Mesenchymal stem cell (in vitro differentiated cells and primary cell): Measurements from ENCODE around the gene ELAPOR2.
A peak's percentile ranks its signal among the peaks of the same experiment; 100 is the strongest.

Experiments
- DNase-seq: peaks from one replicate; pipeline ENCODE4 v3.0.0-alpha.2; 2013
- H2AFZ ChIP-seq: one replicate; pipeline ENCODE4 v1.6.1; 2013; ENCODE audit warnings: low read depth, mild to moderate bottlenecking, control low read depth, inconsistent platforms, low read length, moderate library complexity
- H2AK5ac ChIP-seq: 2 replicates; pipeline ENCODE4 v1.6.1; 2013; ENCODE audit warnings: low read length, moderate library complexity, mild to moderate bottlenecking, inconsistent platforms; ENCODE audit not compliant: severe bottlenecking
- H2BK120ac ChIP-seq: one replicate; pipeline ENCODE4 v1.6.1; 2013; ENCODE audit warnings: low read depth, mild to moderate bottlenecking, inconsistent platforms, low read length, moderate library complexity
- H2BK12ac ChIP-seq, 2 experiments: one replicate each; pipeline ENCODE4 v1.6.1; 2013; ENCODE audit warnings: inconsistent platforms in 2 of 2, low read length in 2 of 2, mild to moderate bottlenecking in 2 of 2, moderate library complexity in 2 of 2, control low read depth in 1 of 2
- H2BK15ac ChIP-seq: one replicate; pipeline ENCODE4 v1.6.1; 2013; ENCODE audit warnings: mild to moderate bottlenecking, low read depth, inconsistent platforms; ENCODE audit not compliant: poor library complexity, severe bottlenecking
- H2BK5ac ChIP-seq: 2 replicates; pipeline ENCODE4 v1.6.1; 2013; ENCODE audit warnings: low read depth, mild to moderate bottlenecking, low read length, control low read depth, inconsistent platforms; ENCODE audit not compliant: poor library complexity, severe bottlenecking
- H3K14ac ChIP-seq, 2 experiments: one replicate each; pipeline ENCODE4 v1.6.1; 2013; ENCODE audit warnings: inconsistent platforms in 2 of 2, low read length in 2 of 2, control low read depth in 1 of 2, mild to moderate bottlenecking in 1 of 2, moderate library complexity in 1 of 2
- H3K18ac ChIP-seq, 2 experiments: one replicate each; pipeline ENCODE4 v1.6.1; 2013; ENCODE audit warnings: inconsistent platforms in 2 of 2, low read length in 2 of 2, control low read depth in 1 of 2, low read depth in 1 of 2, mild to moderate bottlenecking in 1 of 2
- H3K23ac ChIP-seq, 2 experiments: one replicate each; pipeline ENCODE4 v1.6.1; 2013; ENCODE audit warnings: inconsistent platforms in 2 of 2, low read length in 2 of 2, mild to moderate bottlenecking in 2 of 2, moderate library complexity in 2 of 2, control low read depth in 1 of 2
- H3K27ac ChIP-seq: 2 replicates; pipeline ENCODE4 v1.5.1; 2013; ENCODE audit warnings: mild to moderate bottlenecking, moderate library complexity, low read length, control low read depth, inconsistent platforms; ENCODE audit not compliant: poor library complexity, severe bottlenecking
- H3K27me3 ChIP-seq, 2 experiments: 2 replicates each; pipeline versions ENCODE4 v1.6.1 to v1.7.0; 2013; ENCODE audit warnings: low read length in 2 of 2, mild to moderate bottlenecking in 2 of 2, moderate library complexity in 2 of 2, control low read depth in 1 of 2, inconsistent platforms in 1 of 2; ENCODE audit not compliant: control insufficient read depth in 1 of 2, insufficient read depth in 1 of 2
- H3K36me3 ChIP-seq, 2 experiments: 2 replicates each; pipeline versions ENCODE4 v1.6.1 to v1.7.0; 2013; ENCODE audit warnings: low read length in 2 of 2, control low read depth in 1 of 2, inconsistent platforms in 1 of 2, low read depth in 1 of 2, mild to moderate bottlenecking in 1 of 2; ENCODE audit not compliant: insufficient read depth in 2 of 2, control insufficient read depth in 1 of 2
- H3K4ac ChIP-seq, 2 experiments: one replicate each; pipeline ENCODE4 v1.6.1; 2013; ENCODE audit warnings: inconsistent platforms in 2 of 2, low read length in 2 of 2, mild to moderate bottlenecking in 2 of 2, moderate library complexity in 2 of 2, control low read depth in 1 of 2, low read depth in 1 of 2
- H3K4me1 ChIP-seq: 2 replicates; pipeline ENCODE4 v1.6.1; 2013; ENCODE audit warnings: low read depth, low read length, control low read depth; ENCODE audit not compliant: control insufficient read depth, insufficient read depth
- H3K4me2 ChIP-seq: 2 replicates; pipeline ENCODE4 v1.6.1; 2013; ENCODE audit warnings: low read length, mild to moderate bottlenecking, inconsistent platforms; ENCODE audit not compliant: poor library complexity, severe bottlenecking
- H3K4me3 ChIP-seq, 2 experiments: 2 replicates each; pipeline versions ENCODE4 v1.5.1 to v1.7.0; 2013; ENCODE audit warnings: low read length in 2 of 2, mild to moderate bottlenecking in 2 of 2, control low read depth in 1 of 2, low read depth in 1 of 2; ENCODE audit not compliant: insufficient read depth in 1 of 2
- H3K79me1 ChIP-seq: replicated peaks from 2 replicates; pipeline ENCODE4 v1.6.1; 2013; ENCODE audit warnings: mild to moderate bottlenecking, control low read depth, low read length, inconsistent platforms; ENCODE audit not compliant: poor library complexity, severe bottlenecking
- H3K9ac ChIP-seq: 2 replicates; pipeline ENCODE4 v1.7.0; 2013; ENCODE audit warnings: mild to moderate bottlenecking, low read length, moderate library complexity
- H3K9me3 ChIP-seq: 2 replicates; pipeline ENCODE4 v1.7.0; 2013; ENCODE audit warnings: mild to moderate bottlenecking, low read length; ENCODE audit not compliant: control insufficient read depth
- H4K8ac ChIP-seq: one replicate; pipeline ENCODE4 v1.6.1; 2013; ENCODE audit warnings: inconsistent platforms, mild to moderate bottlenecking, low read length, moderate library complexity
- H4K91ac ChIP-seq: one replicate; pipeline ENCODE4 v1.6.1; 2013; ENCODE audit warnings: mild to moderate bottlenecking, low read length, inconsistent platforms
- WGBS: methylation state at CpG from one replicate; pipeline ENCODE4 v1.1.7; 2013; ENCODE audit warnings: mixed read lengths; 5-methylcytosine and 5-hydroxymethylcytosine counted together

The ELAPOR2 gene

DNA sequence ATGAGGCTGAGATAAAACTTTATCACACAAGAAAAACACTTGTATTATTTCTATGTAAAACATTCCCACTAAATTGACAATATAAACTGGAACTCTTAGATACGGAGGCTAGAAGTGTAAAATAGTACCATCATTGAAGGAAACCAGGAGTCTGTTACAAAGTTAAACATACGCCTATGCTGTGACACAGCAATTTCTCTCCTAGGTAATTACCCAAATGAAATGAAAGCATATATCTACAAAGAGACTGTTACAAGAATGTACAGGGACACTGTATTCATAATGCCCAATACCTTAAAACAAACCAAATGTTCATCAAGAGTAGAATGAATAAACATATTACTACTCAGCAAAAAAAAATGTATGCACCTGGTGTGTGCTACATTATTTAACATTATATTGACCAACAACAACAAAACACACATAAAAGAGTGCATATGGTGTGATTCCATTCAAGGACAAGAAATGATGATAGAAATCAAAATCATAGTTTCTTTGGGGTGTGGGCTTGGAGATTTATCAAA, 33.2 kb upstream of the ELAPOR2 start:
- Histone ChIP-seq H3K9me3 (no peaks in the 10 kb centered on the region), H3K36me3 (no peaks in the 10 kb centered on the region), H3K4me1 (no peaks in the 10 kb centered on the region), H3K14ac (no peak overlapping the region), H3K4me2 (no peak overlapping the region), H4K8ac (no peak overlapping the region), H2BK5ac (no peak overlapping the region), H3K4ac (no peak overlapping the region), H3K23ac (no peak overlapping the region), H3K4me3 (no peak overlapping the region), H3K18ac (no peak overlapping the region), H2AK5ac (no peak overlapping the region), H4K91ac (no peak overlapping the region), H2BK12ac (no peak overlapping the region), H3K27me3 (no peaks in the 10 kb centered on the region), H2AFZ (no peak overlapping the region), H3K9ac (no peak overlapping the region), H3K79me1 (no peaks in the 10 kb centered on the region), H2BK15ac (no peak overlapping the region), H2BK120ac (no peak overlapping the region), H3K27ac (no peak overlapping the region)
- DNase-seq = no peak
- WGBS = 100% methylated on average over 1 of the region's 2 CpGs

DNA sequence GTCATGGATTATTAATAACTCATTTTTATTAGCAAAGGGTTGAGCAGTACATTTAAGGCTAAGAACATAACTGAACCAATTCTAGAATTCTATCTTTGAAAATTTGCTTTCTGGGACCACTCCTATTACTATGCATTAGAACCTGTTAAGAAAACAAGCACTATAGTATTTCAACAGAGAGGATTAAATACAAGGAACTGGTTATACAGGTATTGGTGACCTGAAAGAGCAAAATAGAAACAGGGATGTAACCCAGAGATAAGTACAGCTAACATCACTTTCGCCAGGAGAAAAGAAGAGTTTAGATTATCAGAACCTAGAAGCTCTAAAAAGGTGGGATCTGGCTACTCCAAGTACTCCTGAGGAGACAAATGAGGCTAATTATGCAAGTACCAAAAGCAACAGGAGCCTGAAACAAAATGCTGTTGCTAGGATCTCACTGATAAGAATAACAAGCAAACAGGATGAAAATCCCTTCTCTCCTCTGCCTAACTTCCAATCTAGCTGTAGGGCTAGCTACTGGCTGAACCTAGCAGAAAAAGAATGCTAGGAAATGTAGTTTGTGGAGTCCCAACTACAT, 32.1 kb upstream of the ELAPOR2 start:
- Histone ChIP-seq H3K4ac (no peak overlapping the region), H4K91ac (no peak overlapping the region)

GRCh38 chr7:87083865-87084519, 24.5 kb upstream of the ELAPOR2 start:
- Histone ChIP-seq H3K9me3 (no peaks in the 10 kb centered on the region), H3K14ac (no peak overlapping the region), H2BK12ac (no peak overlapping the region), H4K8ac (no peak overlapping the region), H2BK5ac (no peak overlapping the region), H3K4me1 (no peaks in the 10 kb centered on the region), H2AK5ac (no peak overlapping the region), H4K91ac (no peak overlapping the region), H3K4me2 (no peak overlapping the region), H3K36me3 (no peaks in the 10 kb centered on the region), H2BK15ac (no peak overlapping the region), H3K23ac (no peak overlapping the region), H3K27me3 (no peaks in the 10 kb centered on the region), H2AFZ (no peak overlapping the region), H3K4ac (no peak overlapping the region), H3K27ac (no peak overlapping the region), H3K79me1 (no peaks in the 10 kb centered on the region), H3K4me3 (no peak overlapping the region), H3K9ac (peak overlapping the region; percentile 67), H2BK120ac (no peak overlapping the region), H3K18ac (no peak overlapping the region)
- no peak for DNase-seq
- 64% methylated on average over 5 of the region's 5 CpGs for WGBS

More for the DNA sequence above, 32.1 kb upstream of the ELAPOR2 start:
- H4K8ac ChIP-seq = no peak overlapping the region
- no peak overlapping the region for H2BK5ac ChIP-seq
- H3K27ac ChIP-seq = no peak overlapping the region
- H3K36me3 ChIP-seq = no peaks in the 10 kb centered on the region
- H2BK15ac ChIP-seq = no peak overlapping the region
- no peak overlapping the region for H3K4me2 ChIP-seq
- no peak overlapping the region for H2AK5ac ChIP-seq
- no peaks in the 10 kb centered on the region for H3K27me3 ChIP-seq
- H2BK120ac ChIP-seq = no peak overlapping the region
- H3K18ac ChIP-seq = no peak overlapping the region
- H2BK12ac ChIP-seq = no peak overlapping the region
- H3K9ac ChIP-seq = no peak overlapping the region
- 63% methylated on average over 1 of the region's 1 CpG for WGBS
- no peak for DNase-seq
- no peak overlapping the region for H2AFZ ChIP-seq
- no peaks in the 10 kb centered on the region for H3K4me1 ChIP-seq
- H3K14ac ChIP-seq = no peak overlapping the region
- no peaks in the 10 kb centered on the region for H3K79me1 ChIP-seq
- no peak overlapping the region for H3K4me3 ChIP-seq
- H3K23ac ChIP-seq = no peak overlapping the region
- H3K9me3 ChIP-seq = no peaks in the 10 kb centered on the region

DNA sequence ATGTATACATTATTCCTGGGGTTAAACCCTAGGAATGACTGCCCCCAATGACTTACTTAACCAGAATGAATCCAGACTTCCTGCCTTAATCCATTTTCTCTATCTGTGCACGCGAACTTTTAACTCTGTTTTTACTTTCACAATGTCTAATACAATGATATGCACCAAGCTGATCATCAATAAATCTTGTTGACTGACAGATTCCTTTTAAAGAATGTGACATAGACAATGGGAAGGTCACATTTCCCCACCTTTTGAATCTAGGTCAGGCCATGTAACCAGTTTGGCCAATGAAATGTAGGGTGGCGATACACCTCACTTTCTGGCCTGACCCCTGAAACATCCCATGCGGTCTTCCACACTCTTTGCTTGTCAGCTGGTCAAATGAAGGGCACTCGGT, 23.2 kb upstream of the ELAPOR2 start:
- Histone ChIP-seq H3K18ac (no peak overlapping the region), H3K4me2 (no peak overlapping the region), H3K9ac (no peak overlapping the region), H3K9me3 (no peaks in the 10 kb centered on the region), H2BK15ac (no peak overlapping the region), H2BK12ac (no peak overlapping the region), H2AK5ac (no peak overlapping the region), H3K79me1 (no peaks in the 10 kb centered on the region), H3K14ac (no peak overlapping the region), H4K8ac (no peak overlapping the region), H2BK120ac (no peak overlapping the region), H3K4me3 (no peak overlapping the region), H2BK5ac (no peak overlapping the region), H3K4me1 (no peaks in the 10 kb centered on the region), H3K27ac (no peak overlapping the region), H3K23ac (no peak overlapping the region), H3K4ac (no peak overlapping the region), H4K91ac (no peak overlapping the region), H3K36me3 (no peaks in the 10 kb centered on the region), H3K27me3 (no peaks in the 10 kb centered on the region), H2AFZ (no peak overlapping the region)
- WGBS = 97% methylated on average over 5 of the region's 5 CpGs
- no peak for DNase-seq
